Gastrocnemius medialis (tissue), 4 donors: ENCODE results near the gene TFF1.

Experiments
- POLR2A ChIP-seq, 2 donors: fragments of 450-650 bp; IDR thresholded peaks; one replicate each; pipeline ENCODE4 v1.6.1; 2017; ENCODE audit warnings: antibody characterized with exemption in 2 of 2, mild to moderate bottlenecking in 2 of 2, moderate library complexity in 2 of 2
- TF ChIP-seq, protein P1 (sequence below), 5 experiments: fragments of 450-650 bp in 3 of 5; fragments of 200-600 bp in 2 of 5; sonication (generic) in 2 of 5; IDR thresholded peaks in 4 of 5; conservative IDR thresholded peaks in 1 of 5; 1 replicate in 4 of 5; 2 replicates in 1 of 5; pipeline ENCODE4 v1.5.1; 2016 to 2019; ENCODE audit warnings: antibody characterized with exemption in 5 of 5, mild to moderate bottlenecking in 3 of 5, moderate library complexity in 3 of 5

DNA sequence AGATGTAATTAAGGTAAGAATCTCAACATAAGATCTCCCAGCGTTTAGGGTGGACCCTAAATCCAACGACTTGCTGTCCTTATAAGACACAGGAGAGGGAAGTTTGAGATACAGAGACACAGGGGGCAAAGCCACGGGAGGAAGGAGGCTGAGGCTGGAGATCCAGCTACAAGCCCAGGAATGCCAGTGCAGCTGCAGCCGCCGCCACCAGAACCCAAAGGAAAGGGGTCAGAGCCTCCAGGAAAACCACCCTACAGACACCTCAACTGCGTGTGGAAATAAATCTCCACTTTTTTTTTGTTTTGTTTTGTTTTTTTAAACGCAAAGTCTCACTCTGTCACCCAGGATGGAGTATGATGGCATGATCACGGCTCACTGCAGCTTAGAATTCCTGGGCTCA lies 12.1 kb upstream of the TFF1 start:
- TF ChIP-seq POLR2A (IDR thresholded peaks at IDR 0.05): no peak
- TF ChIP-seq, protein P1, sequence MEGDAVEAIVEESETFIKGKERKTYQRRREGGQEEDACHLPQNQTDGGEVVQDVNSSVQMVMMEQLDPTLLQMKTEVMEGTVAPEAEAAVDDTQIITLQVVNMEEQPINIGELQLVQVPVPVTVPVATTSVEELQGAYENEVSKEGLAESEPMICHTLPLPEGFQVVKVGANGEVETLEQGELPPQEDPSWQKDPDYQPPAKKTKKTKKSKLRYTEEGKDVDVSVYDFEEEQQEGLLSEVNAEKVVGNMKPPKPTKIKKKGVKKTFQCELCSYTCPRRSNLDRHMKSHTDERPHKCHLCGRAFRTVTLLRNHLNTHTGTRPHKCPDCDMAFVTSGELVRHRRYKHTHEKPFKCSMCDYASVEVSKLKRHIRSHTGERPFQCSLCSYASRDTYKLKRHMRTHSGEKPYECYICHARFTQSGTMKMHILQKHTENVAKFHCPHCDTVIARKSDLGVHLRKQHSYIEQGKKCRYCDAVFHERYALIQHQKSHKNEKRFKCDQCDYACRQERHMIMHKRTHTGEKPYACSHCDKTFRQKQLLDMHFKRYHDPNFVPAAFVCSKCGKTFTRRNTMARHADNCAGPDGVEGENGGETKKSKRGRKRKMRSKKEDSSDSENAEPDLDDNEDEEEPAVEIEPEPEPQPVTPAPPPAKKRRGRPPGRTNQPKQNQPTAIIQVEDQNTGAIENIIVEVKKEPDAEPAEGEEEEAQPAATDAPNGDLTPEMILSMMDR (IDR thresholded peaks at IDR 0.05 in 4 of 5, conservative IDR thresholded peaks at IDR 0.05 in 1 of 5): no peak
